GM08714 (cell line): ENCODE measurements around the gene ASCL5.

Experiments used
- H3K4me3 ChIP-seq: fragments of 200-500 bp; sonication (Bioruptor generic); 2 replicates; pipeline ENCODE4 v1.5.1; 2014; ENCODE audit warnings: mild to moderate bottlenecking, low read length, inconsistent platforms
- ZNF274 ChIP-seq: IDR thresholded peaks from 2 replicates; pipeline ENCODE4 v1.6.1; 2012; ENCODE audit warnings: mild to moderate bottlenecking, low read depth, low read length

ASCL5 gene, protein sequence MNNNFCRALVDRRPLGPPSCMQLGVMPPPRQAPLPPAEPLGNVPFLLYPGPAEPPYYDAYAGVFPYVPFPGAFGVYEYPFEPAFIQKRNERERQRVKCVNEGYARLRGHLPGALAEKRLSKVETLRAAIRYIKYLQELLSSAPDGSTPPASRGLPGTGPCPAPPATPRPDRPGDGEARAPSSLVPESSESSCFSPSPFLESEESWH

DNA sequence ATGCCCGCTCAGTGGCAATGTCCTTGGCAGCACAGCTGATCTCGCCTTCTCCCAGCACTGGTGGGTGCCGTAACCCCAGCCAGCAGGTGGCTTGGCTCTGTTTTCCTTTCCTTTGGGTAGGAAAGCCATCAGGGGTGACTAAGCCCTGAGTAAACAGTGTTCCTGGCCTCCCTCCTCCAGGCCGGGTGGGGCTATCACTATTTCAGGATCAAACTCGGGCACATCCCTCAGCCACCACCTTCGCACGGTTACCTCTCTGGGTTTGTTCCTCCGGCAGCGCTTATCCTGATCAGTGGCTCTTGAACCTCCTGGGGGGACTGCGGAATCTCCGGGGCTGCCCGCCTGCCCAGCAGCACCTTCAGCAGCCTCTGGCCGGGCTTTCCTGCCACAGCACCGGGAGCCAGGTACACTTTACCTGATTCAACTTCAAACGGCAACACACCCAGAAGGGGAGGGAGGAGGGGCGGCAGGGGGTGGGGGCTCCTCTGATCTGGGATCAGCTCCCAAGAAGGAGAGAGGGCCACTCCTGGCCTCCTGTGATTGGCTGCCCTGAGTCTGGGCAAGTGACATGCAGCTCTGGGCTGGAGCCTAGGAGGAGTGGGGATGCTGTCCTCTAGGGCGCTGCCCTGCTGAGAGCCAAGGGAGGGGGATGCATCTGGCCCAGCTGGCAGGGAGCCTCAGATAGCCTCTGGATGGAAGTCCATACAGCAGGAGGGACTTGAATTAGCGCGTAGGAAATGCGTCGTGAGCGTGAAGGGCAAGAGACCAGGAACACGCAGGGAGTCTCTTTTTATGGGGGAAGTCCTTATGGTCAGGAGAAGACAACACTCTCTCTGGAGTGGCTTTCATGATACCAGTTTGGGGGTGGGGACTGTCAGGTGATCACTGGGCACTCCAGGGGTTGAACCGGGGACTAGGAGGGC lies at the start of gene ASCL5:
ASCL5 (minus strand) TSS at position 353 of the 923 bp plus-strand sequence. CDS start 11,812 bp downstream, outside the sequence.
- TF ChIP-seq ZNF274: no peak
- H3K4me3 ChIP-seq: no peak within 1 kb of the TSS

GRCh38 chr1:201175820-201176500 lies 49.0 kb upstream of the ASCL5 start:
- no peak overlapping the region for H3K4me3 ChIP-seq

DNA sequence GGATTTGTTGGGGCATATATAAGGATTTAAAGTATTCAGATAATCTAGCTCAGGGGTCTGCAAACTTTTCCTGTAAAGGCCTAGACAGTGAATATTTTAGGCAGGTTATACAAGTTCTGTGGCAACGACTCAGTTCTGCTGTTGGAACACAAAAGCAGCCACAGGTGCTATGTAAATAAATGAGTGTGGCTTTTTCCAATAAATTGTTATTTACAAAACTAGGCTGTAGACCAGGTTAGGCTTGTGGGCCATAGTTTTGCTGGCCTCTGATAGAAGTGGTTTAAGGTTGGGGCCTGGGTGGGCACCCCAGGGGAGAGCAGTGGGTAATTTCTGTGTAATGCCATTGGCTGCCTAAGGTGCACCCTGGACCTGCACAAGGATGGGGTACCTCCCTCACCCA lies 46.8 kb upstream of the ASCL5 start:
- no peak overlapping the region for H3K4me3 ChIP-seq
- no peak for TF ChIP-seq ZNF274

More at GRCh38 chr1:201175820-201176500, 49.0 kb upstream of the ASCL5 start:
- no peak for TF ChIP-seq ZNF274

- TF ChIP-seq ZNF274: no peak
- H3K4me3 ChIP-seq: no peak overlapping the region
These were observed 46.1 kb upstream of the ASCL5 start for GRCh38 chr1:201172999-201173610.

- no peak overlapping the region for H3K4me3 ChIP-seq
These were observed 45.3 kb upstream of the ASCL5 start for GRCh38 chr1:201172326-201172725.

GRCh38 chr1:201171063-201172036 lies 44.4 kb upstream of the ASCL5 start:
- peak overlapping the region; percentile 62 for H3K4me3 ChIP-seq
- TF ChIP-seq ZNF274: no peak

More at GRCh38 chr1:201172326-201172725, 45.3 kb upstream of the ASCL5 start:
- no peak for TF ChIP-seq ZNF274

DNA sequence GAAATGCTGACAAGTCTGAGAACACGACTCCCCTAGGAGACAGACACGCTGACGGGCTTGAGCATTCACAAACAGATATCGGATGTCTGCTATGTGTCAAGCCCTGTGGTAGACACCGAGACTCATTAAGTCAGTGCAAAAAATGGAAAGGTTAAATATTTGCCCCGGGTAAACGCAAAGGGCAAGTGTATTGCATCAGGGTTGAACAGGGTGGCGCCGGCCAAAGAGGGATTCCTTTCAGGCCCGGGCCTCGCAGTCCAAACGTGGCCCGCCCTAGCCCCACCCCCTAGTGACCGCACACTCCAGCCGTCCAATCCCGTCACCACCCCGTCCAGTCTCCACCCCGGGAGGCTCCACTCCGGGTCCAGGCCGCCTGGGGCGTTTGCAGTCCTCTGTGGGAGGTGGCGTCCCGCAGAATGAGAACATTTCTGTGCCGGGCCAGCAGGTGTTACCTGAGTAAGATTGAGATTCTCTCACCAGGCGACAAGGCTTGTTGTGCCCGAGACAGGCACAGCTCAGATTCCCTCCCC lies 43.6 kb upstream of the ASCL5 start:
- H3K4me3 ChIP-seq: peak overlapping the region; percentile 62; the same call in 1 of the 2 replicates
- TF ChIP-seq ZNF274: no peak

GRCh38 chr1:201169971-201170532 lies 43.1 kb upstream of the ASCL5 start:
- no peak overlapping the region; the same call in 1 of the 2 replicates for H3K4me3 ChIP-seq
- TF ChIP-seq ZNF274: no peak

- no peak for TF ChIP-seq ZNF274
- H3K4me3 ChIP-seq: no peak overlapping the region
These were observed 42.2 kb upstream of the ASCL5 start for GRCh38 chr1:201169203-201169602.

DNA sequence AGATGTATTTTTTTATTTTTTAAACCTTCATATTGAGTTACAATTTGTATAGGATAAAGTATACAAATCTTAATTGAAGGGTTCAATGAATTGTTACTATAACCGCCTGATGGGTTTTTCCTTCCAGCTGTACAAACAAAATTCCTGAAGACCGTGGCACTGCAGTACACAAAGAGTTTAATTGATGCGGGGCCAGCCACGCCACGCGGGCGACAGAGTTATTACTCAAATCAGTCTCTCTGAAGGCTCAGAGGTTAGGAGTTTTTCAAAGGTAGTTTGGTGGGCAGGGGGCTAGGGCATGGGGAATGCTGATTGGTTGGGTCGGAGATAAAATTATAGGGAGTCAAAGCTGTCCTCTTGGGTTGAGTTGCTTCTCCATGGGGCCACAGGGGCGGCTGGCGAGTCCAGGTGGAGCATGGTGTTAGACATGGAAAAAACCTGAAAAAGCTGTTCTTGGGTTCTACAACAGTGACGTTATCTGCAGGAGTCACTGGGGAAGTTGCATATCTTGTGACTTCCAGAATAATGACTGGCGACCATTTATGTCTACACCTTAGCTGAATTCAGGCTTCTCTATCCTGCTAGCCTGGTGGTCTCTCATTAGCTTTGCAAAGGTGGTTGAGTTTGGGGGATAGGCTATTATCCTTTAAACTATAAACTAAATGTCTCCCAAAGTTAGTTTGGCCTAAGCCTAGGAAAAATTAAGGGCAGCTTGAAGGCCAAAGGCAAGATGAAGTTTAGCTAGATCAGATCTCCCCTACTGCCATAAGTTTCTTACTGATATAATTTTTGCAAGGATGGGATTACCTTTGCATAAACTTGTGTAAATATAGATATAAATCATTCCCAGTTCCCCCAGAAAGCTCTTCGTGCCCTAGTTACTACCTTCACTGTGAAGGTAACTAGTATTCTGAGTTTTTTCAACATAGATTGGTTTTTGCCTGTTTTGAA lies 40.3 kb upstream of the ASCL5 start:
- no peak overlapping the region for H3K4me3 ChIP-seq
- no peak for TF ChIP-seq ZNF274

- H3K4me3 ChIP-seq: no peak overlapping the region
- TF ChIP-seq ZNF274: no peak
These were observed 37.7 kb upstream of the ASCL5 start for GRCh38 chr1:201164645-201165044.
